ENCODE results near the gene TYMP. TPM values are rescaled to one million over a fixed set of nuclear protein-coding genes. Genes with fewer than 3 reads are reported as not detected.
"Not testable (repeated sequence)": the region's sequence is repeated elsewhere in the genome, so short reads cannot be mapped to it uniquely, and the experiment has no call there.

TYMP gene
- polyA plus RNA-seq, 6 donors from 2014 or later, result 10.5 to 41.3 (median 18.0) TPM

GRCh38 chr22:50544078-50544745 lies 14.4 kb upstream of the TYMP start:
- H3K27me3 Mint-ChIP-seq, result no peaks in the 10 kb centered on the region
- DNase-seq, result peak; percentile 80
- H3K4me1 Mint-ChIP-seq, result peaks cover 17 to 48% (median 37%) of the 10 kb centered on the region in 3 donors
- peak; percentile 57 to 62 for ATAC-seq (ENCODE audit: low read depth in 2 of 2)
- peak overlapping the region; percentile 80 to 97 (median 87) for H3K27ac Mint-ChIP-seq
- no peaks in the 10 kb centered on the region for H3K9me3 Mint-ChIP-seq
- H3K36me3 Mint-ChIP-seq, result no peaks in the 10 kb centered on the region
- H3K4me3 Mint-ChIP-seq, result peak overlapping the region; percentile 22 to 76 (median 68)

GRCh38 chr22:50542416-50542927 lies 12.7 kb upstream of the TYMP start:
- DNase-seq (no peak), ATAC-seq (ENCODE audit: low read depth in 2 of 2) (no peak)
- H3K4me1 Mint-ChIP-seq, result peaks cover 21 to 55% (median 39%) of the 10 kb centered on the region in 3 donors
- peak overlapping the region in 3 of 6 donors; percentile 87 to 100 (median 95) for H3K27ac Mint-ChIP-seq
- H3K9me3 Mint-ChIP-seq, result no peaks in the 10 kb centered on the region
- peak overlapping the region in 5 of 8 donors; percentile 41 to 79 (median 49) for H3K4me3 Mint-ChIP-seq
- no peaks in the 10 kb centered on the region for H3K36me3 Mint-ChIP-seq
- H3K27me3 Mint-ChIP-seq, result no peaks in the 10 kb centered on the region

- Mint-ChIP-seq H3K4me1 (peaks cover 21 to 58% (median 37%) of the 10 kb centered on the region in 3 donors), H3K27ac (peak overlapping the region in 5 of 6 donors; percentile 96 to 100 (median 99)), H3K4me3 (peak overlapping the region in 3 of 8 donors; percentile 30 to 53 (median 49))
- not testable (repeated sequence) for ATAC-seq (ENCODE audit: low read depth in 2 of 2); H3K27me3 Mint-ChIP-seq; H3K36me3 Mint-ChIP-seq; DNase-seq; H3K9me3 Mint-ChIP-seq
Observed at GRCh38 chr22:50541667-50542026, 11.8 kb upstream of the TYMP start.

GRCh38 chr22:50540381-50540780 lies 10.6 kb upstream of the TYMP start:
- Mint-ChIP-seq H3K4me1 (peaks cover 21 to 58% (median 37%) of the 10 kb centered on the region in 3 donors), H3K27ac (peak overlapping the region; percentile 96 to 100 (median 100)), H3K9me3 (no peaks in the 10 kb centered on the region), H3K27me3 (no peaks in the 10 kb centered on the region), H3K4me3 (peak overlapping the region in 4 of 8 donors; percentile 16 to 73 (median 60)), H3K36me3 (no peaks in the 10 kb centered on the region)
- ATAC-seq (ENCODE audit: low read depth in 2 of 2) (no peak), DNase-seq (no peak)

- DNase-seq (no peak), ATAC-seq (ENCODE audit: low read depth in 2 of 2) (no peak)
- Mint-ChIP-seq H3K36me3 (no peaks in the 10 kb centered on the region), H3K27ac (peak overlapping the region; percentile 90 to 100 (median 98)), H3K27me3 (no peaks in the 10 kb centered on the region), H3K4me1 (peaks cover 33 to 72% (median 49%) of the 10 kb centered on the region in 3 donors), H3K4me3 (peak overlapping the region in 4 of 8 donors; percentile 5 to 48 (median 28)), H3K9me3 (no peaks in the 10 kb centered on the region)
Observed at GRCh38 chr22:50537765-50538164, 8.0 kb upstream of the TYMP start.

GRCh38 chr22:50536226-50536625 lies 6.4 kb upstream of the TYMP start:
- ATAC-seq (ENCODE audit: low read depth in 2 of 2) (no peak), DNase-seq (no peak)
- H3K27ac Mint-ChIP-seq, result peak overlapping the region in 2 of 6 donors; percentile 28 to 59
- peaks cover 32 to 62% (median 54%) of the 10 kb centered on the region in 3 donors for H3K4me1 Mint-ChIP-seq
- no peaks in the 10 kb centered on the region for H3K9me3 Mint-ChIP-seq
- H3K27me3 Mint-ChIP-seq, result no peaks in the 10 kb centered on the region
- H3K4me3 Mint-ChIP-seq, result no peak overlapping the region
- H3K36me3 Mint-ChIP-seq, result no peaks in the 10 kb centered on the region

GRCh38 chr22:50535113-50535512 lies 5.3 kb upstream of the TYMP start:
- no peak for DNase-seq
- H3K27me3 Mint-ChIP-seq, result no peaks in the 10 kb centered on the region
- no peaks in the 10 kb centered on the region for H3K9me3 Mint-ChIP-seq
- no peaks in the 10 kb centered on the region for H3K36me3 Mint-ChIP-seq
- H3K4me1 Mint-ChIP-seq, result peaks cover 35 to 52% (median 49%) of the 10 kb centered on the region in 3 donors
- no peak for ATAC-seq (ENCODE audit: low read depth in 2 of 2)
- peak overlapping the region in 3 of 8 donors; percentile 20 to 68 (median 30) for H3K4me3 Mint-ChIP-seq
- peak overlapping the region in 3 of 6 donors; percentile 79 to 100 (median 86) for H3K27ac Mint-ChIP-seq

- peak overlapping the region; percentile 63 to 100 (median 85) for H3K27ac Mint-ChIP-seq
- ATAC-seq (ENCODE audit: low read depth in 2 of 2); DNase-seq; H3K9me3 Mint-ChIP-seq; H3K27me3 Mint-ChIP-seq; H3K36me3 Mint-ChIP-seq: not testable (repeated sequence)
- peaks cover 29 to 43% (median 39%) of the 10 kb centered on the region in 3 donors for H3K4me1 Mint-ChIP-seq
- peak overlapping the region in 7 of 8 donors; percentile 29 to 95 (median 56) for H3K4me3 Mint-ChIP-seq
Observed at GRCh38 chr22:50533856-50534711, 4.3 kb upstream of the TYMP start.

GRCh38 chr22:50532824-50533796 lies 3.3 kb upstream of the TYMP start:
- Mint-ChIP-seq H3K4me1 (peaks cover 35 to 48% (median 36%) of the 10 kb centered on the region in 3 donors), H3K36me3 (no peaks in the 10 kb centered on the region)

GRCh38 chr22:50531962-50532674 lies 2.3 kb upstream of the TYMP start:
- DNase-seq (no peak), ATAC-seq (ENCODE audit: low read depth in 2 of 2) (no peak)
- Mint-ChIP-seq H3K9me3 (no peaks in the 10 kb centered on the region), H3K4me1 (peaks cover 39 to 52% (median 40%) of the 10 kb centered on the region in 3 donors), H3K36me3 (no peaks in the 10 kb centered on the region), H3K27me3 (no peaks in the 10 kb centered on the region), H3K4me3 (peak overlapping the region; percentile 89 to 97 (median 95)), H3K27ac (peak overlapping the region; percentile 96 to 100 (median 100))

More at GRCh38 chr22:50532824-50533796, 3.3 kb upstream of the TYMP start:
- Mint-ChIP-seq H3K27me3 (no peaks in the 10 kb centered on the region), H3K27ac (peak overlapping the region; percentile 30 to 100 (median 97)), H3K4me3 (peak overlapping the region; percentile 74 to 95 (median 90)), H3K9me3 (no peaks in the 10 kb centered on the region)
- ATAC-seq (ENCODE audit: low read depth in 2 of 2) (no peak), DNase-seq (no peak)

- H3K4me1 Mint-ChIP-seq, result peaks cover 44 to 53% (median 45%) of the 10 kb centered on the region in 3 donors
- ATAC-seq (ENCODE audit: low read depth in 2 of 2), result peak; percentile 59 to 61
Observed at GRCh38 chr22:50531546-50531961, 1.7 kb upstream of the TYMP start.

More at GRCh38 chr22:50531546-50531961, 1.7 kb upstream of the TYMP start:
- Mint-ChIP-seq H3K9me3 (no peaks in the 10 kb centered on the region), H3K27ac (peak overlapping the region; percentile 99 to 100 (median 100)), H3K27me3 (no peaks in the 10 kb centered on the region), H3K4me3 (peak overlapping the region; percentile 89 to 97 (median 95)), H3K36me3 (no peaks in the 10 kb centered on the region)
- DNase-seq, result peak; percentile 83

All from naive B cell (primary cell).